SW 1271 (cell line): ENCODE results near the gene ATP1A3.
"Not testable (repeated sequence)": the region's sequence is repeated elsewhere in the genome, so short reads cannot be mapped to it uniquely, and the experiment has no call there.

Experiments
- DNase-seq, 2 experiments: peaks; one replicate each; lab custom pipeline; 2025; lab: John Stamatoyannopoulos, UW

The ATP1A3 gene

DNA sequence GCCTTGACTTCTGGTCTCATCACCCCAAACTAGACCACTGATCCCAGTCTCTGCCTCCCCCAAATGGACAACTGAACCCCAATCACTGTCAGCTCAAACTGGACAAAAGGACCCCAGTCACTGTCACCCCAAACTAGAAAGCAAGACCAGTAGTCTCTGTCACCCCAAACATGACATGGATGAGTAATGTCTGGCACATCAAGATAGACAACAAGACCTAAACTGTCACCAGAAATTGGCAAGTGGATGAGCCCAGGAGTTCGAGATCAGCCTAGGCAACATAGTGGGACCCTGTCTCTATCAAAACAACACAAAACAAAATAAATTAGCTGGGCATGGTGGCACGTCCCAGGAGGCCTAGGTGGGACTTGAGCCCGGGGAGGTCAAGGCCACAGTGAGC, 46.9 kb downstream of the ATP1A3 start:
- no peak for DNase-seq

DNA sequence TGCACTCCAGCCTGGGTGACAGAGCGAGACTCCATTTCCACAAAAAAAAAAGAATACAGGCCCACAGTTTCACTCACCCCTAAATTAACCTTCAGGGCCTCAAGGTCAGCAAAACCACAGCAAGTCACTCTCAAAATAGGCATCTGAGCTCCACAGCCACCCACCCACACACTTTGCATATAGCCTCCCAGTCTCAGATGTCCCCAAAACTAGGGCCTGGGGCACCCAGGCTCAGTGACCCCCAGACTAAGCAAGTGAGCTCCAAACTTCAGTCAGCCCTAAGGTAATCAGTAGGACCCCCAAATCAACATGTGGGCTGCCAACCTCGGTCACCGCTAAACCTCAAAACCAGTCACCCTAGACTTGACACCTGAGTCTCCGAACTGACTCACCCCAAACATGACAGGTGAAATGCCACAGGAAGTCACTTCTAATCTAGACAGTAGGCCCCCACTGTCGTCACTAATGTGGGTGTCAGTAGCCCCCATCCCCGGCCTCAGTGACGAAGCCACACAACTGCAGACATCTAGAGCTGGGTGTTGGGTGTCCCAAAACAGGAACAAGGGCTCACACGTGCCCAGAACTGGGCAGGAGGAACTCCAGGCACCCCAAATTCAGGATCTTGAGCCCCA, 48.8 kb downstream of the ATP1A3 start:
- no peak for DNase-seq

DNA sequence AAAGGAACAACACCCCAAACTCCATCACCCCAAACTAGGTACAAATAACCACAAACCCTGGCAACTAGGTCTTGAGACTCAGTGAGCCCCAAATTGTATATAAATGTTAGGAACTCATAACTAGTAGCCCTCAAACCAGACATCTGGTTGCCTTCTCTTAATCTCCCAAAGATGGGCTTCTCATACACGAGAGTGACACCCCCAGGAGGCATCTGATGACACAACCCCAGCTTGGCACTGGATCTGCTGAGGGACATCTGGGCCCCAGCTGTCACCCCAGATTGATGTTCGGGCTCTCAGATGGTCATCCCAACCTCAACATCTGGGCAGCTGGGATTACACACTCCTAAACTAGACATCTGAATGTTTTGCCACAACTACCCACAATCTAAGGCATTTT, 49.7 kb downstream of the ATP1A3 start:
- DNase-seq: no peak

DNA sequence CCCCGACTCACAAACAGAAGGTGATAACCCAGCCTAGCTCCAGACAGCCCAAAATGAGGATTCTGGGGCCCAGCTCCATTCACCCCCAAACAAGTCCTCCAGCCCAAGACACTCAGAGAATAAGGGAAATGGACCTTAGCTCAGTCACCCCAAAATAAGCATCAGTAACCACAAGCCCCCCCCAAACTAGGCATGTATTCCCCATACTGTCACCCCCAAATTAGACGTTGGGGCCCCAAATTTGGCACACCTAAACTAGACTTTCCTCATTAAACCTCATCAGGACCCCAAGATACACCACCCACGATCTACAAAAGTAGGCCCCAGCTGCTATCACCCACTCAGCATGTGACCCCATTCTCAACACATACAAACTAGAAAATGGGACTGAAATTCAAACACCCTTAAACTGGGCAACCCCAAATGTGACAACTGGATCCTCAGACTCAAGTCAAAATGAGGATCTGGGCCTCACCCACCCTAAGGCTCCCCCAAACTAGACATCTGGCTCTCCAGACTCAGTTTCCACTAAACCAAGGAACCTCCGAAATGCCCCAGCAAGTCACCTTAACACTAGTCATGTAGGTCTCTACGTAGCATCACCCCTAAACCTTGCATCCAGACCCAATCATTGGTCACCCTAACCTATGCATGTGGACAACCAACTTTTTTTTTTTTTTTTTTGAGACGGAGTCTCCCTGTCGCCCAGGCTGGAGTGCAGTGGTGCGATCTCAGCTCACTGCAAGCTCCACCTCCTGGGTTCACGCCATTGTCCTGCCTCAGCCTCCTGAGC, 52.4 kb downstream of the ATP1A3 start:
- no peak for DNase-seq

DNA sequence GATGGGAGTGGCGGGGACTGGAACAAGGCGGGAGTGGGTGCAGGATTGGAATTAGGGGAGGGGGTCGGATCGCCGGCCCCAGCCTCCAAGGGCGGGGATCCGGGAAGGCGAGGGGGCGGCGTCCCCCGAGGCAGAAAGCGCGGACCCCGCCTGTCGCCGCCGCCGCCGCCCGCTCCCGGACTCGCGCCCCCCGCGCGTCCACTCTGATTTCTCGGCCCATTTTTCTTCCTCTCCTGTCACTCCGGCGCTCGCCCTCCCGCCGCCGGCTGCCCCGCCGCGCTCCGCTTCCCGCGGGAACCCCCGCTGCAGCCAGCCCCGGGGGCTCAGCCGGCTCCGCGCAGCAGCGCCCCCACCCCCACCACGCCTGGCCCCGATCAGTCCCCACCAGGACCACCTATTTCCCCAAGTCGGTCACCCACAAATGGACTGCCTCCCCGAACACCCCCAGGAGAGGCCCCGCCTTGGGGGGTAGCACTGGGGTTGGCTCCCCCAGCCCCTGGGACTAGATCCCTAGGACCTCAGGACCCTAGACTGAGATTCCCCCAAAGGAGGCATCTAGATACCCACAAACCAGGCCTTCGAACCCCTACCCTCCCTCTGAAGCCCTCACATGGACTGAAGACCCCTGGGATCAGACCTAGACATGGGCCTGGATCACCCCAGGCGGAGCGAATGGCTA, 53.2 kb downstream of the ATP1A3 start:
- no peak for DNase-seq

DNA sequence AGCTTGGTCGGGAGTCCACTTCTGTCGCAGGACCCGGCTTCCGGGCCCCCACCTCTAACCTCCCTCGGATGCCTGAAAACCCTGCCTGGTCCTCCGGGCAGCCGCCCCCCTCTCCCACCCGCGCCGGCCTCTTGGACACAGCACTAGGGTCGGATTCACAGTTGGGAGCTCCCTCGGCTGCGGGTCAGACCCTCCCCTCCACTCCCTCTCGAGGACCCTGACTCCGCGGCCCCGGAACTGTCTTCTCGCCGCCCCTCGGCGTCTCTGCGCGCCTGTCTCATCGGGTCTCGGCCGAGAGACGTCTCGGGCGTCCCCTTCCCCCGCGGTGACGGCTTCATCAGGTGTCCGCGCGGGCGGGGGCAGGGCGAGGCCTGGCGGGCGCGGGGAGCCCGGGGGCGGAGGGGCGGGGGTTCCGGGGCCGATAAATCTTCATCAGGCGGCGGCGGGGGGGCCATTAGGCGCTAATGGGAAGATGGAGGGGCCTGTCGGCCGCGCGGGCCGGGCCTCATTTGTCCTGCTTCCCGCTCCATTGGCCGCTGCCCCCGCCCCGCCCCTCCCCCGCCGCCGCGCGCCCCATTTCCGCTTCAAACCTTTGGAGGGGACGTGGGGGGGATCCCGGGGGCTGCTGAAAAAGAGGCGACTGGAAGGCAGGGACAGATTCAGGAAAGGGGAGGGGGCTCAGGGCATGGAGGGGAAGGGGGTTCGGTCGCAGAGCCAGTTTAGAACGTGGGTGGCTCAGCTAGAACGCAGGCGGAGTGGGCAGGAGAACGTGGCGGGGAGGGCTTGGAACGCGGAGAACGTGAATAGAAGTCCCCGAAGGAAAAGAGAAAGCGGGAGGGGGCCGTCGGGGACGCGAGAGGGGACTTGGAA, 53.9 kb downstream of the ATP1A3 start:
- no peak for DNase-seq

DNA sequence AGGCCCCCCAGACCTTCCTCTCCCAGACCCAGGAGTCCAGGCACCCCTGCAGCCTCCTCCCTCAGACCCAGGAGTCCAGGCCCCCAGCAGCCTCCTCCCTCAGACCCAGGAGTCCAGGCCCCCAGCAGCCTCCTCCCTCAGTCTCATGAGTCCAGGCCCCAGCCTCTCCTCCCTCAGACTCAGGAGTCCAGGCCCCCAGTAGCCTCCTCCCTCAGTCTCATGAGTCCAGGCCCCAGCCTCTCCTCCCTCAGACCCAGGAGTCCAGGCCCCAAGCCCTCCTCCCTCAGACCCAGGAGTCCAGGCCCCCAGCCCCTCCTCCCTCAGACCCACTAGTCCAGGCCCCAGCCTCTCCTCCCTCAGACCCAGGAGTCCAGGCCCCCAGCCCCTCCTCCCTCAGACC, 54.8 kb downstream of the ATP1A3 start:
- not testable (repeated sequence) for DNase-seq

DNA sequence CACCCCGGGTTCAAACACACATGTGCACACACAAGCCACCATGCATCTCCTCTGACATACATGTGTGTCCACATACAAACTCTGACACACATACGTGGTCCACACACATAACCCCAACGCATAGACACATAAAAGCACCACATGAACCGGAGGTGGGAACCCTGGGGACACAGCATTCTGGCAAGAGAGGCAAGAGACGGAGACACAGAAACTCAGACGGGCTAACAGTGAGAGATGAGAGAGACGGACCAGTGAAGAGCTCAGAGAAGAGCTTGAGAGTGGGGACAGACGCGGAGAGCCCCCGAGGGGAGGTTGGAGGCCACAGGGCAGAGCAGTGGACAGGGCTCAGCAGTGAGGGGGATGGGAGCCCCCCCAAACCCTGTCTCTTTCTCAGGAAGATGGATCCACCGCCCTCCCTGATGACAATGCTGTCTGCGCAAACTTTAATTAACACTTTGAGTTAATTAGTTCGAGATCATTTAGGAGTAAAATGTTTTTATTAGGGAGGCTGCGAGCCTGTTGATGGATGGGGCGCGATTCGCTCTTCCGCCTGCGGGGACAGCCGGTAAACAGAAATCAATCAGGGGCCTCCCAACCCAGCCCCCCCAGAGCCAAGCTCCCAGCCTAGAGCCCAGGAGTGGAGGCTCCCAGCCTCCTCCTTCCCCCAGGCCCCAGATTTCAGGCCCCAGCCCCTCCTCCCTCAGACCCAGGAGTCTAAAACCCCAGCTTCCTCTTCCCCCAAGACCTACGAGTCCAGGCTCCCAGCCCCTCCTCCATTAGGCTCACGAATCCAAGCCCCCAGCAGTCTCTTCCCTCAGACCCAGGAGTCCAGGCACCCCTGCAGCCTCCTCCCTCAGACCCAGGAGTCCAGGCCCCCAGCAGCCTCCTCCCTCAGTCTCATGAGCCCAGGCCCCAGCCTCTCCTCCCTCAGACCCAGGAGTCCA, 56.2 kb downstream of the ATP1A3 start:
- DNase-seq: no peak

DNA sequence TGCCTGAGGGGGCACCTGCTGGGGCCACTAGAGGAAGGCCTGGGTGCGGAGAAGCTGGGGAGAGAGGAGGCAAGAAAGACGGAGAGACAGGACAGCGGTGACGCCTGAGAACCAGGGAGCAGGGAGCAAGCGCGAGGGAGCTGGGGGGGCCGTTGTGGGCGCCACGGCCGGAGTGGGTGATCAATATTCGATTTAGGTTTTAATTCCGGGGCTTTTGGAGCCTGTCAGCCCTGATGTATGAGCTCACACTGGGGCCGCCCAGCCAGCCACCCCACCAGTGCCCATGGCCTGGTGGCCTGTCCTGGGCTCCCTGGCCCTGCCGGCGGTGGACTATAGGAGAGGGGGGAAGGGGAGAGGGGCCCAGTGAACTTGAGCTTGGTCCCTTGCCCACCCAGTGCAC, 57.1 kb downstream of the ATP1A3 start:
- no peak for DNase-seq

DNA sequence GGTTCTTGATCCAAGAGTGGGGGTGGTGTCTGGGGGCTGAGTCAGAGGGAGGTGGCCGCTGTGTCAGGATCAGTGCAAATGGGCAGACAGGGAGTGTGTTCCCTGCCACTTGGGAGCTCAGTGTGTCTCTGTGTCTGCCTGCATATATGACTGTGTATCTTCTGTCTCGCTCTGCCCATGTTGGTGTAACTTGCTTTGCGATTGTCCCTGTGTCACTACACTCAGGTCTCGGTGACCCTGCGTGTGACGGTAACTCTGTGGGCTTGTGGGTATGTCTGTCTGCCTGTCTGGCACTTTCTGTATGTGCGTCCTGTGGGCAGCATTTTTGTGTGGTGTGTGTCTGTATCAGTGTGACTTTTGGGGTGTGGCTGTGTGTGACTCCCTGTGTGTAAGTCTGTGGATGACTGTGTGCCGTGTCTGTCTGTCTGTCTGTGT, 57.6 kb downstream of the ATP1A3 start:
- no peak for DNase-seq

DNA sequence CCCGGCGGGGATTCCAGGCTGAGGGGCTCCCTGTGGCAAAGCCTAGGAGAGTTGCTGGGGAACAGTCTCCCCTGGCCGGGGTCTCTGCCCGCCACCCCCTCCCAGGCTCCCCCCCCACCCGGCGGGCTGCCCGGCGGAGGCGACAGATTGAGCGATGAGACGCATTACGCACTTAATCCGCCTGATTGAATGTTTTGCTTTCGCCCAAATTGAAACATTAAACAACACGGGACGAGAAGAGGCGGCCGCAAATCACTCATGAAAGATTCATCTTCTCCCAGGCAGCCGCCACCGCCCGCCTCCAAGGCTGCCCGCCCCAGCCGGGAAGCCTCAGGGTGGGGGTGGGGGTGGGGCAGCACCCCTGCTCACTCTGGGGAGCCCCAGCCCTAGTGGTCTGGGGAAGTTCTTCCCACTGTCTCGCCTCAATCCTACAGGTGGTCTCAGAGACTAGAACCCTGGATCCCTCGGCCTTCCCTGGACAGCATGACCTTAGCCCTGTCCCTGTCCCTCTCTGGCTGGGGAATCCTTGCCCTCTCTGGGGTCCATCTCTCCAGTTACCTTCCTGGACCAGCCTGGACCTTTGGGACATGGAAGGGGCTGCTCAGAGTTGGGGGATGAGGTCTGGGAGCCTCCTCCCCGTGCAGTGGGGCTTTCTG, 58.1 kb downstream of the ATP1A3 start:
- no peak for DNase-seq

DNA sequence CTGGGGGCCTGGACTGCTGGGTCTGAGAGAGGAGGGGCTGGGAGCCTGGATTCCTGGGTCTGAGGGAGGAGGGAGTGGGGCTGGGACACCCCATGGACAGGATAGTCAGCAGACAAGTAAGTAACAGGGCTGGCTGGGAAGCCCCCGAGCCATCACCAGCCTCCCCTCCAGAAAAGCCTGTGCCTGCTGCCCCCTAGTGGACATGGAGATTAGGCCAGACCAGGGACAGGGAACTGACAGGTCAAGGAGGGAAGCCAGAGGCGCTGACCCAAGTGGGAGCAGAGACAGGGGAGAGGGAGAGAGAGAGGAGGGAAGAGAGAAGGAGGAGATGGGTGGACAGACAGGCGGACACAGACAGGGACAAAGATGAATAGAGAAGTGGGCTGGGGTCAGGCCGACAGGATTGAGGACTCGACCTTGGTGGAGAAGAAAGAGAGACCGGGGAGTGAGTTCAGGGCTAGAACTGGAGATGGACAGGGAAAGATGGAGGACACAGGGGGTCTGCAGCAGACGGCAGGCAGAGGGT, 59.1 kb downstream of the ATP1A3 start:
- peak; percentile 22 to 49 for DNase-seq

DNA sequence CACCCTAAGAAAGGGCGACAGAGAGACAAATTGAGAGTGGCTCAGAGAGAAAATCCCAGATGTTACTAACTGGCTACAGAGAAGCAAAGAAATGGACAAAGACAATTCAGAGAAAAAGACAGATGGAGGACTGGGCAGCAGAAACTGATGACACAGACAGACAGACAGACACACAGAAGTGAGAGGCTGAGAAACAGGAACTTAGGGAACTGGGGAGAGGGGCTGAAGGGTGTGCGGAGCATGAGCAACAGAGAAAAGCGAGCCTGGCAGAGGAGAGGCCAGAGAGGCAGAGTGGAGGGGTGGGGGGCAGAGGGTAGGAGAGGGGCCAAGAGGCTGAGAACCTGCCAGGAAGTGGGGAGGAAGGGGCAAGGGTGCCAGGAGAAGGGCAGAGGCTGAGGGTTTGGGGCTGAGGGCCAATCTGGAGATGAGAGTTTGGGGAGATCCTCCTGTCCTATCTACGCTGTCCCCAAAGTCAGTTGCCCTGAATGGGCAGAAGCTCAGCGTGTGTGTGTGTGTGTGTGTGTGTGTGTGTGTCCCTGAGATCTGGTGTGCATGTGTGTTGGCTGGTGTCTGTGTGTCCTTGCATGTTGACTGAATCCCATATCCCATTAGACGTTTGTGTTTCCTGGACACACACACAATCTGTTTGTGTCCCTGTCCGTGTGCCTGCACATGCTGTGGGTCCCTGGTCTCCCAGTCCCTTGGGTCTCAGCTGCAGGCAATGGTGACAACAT, 60.2 kb downstream of the ATP1A3 start:
- DNase-seq: no peak

DNA sequence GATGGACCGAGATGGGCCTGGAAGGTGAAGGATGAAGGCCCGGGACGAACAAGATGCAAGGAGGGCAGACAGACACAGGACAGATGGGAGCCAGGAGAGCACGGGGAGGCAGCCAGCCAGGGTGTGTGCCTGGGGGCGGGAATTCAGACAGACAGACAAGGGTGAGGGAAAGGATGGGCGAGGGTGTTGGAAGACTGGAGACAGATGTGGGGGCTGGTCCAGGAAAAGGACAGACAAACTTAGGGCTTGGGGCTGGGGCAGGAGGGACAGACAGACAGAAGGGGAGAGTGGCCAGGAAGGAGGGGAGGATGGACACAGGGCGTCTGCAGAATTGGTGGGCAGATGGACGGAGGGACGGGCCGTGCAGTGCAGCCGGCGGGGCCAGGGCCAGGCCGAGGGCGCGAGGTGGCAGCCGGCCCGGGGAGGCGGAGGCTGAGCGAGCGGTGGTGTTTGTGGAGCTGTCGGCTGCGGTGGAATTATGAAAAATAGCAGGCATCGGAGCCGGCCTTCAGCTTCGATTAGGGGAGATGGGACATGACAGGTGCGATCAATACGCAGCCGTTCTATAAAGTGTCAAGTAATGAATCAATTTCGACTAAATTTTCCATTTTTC, 61.2 kb downstream of the ATP1A3 start:
- DNase-seq: no peak

DNA sequence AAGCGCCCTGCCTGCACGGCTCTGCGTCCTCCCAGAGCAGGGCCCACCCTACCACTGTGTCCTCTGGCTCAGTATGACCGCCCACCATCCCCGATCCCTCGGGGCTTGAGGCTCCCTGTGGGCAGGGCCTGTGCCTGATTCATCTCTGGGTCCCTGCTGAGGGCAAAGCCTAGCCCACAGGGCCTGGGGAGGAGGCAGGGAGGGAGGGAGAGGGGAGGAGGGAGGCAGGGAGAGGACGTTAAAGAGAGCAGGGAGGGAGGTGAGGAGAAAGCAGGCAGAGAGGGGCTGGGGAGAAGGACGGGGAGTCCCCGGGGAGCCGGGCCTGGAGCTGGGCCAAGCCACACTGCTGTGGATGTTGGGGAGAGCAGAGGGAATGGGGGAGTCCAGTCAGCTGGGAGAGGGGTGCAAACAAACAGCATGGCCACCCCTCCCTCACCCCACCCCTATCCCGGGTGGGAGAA, 61.7 kb downstream of the ATP1A3 start:
- no peak for DNase-seq

DNA sequence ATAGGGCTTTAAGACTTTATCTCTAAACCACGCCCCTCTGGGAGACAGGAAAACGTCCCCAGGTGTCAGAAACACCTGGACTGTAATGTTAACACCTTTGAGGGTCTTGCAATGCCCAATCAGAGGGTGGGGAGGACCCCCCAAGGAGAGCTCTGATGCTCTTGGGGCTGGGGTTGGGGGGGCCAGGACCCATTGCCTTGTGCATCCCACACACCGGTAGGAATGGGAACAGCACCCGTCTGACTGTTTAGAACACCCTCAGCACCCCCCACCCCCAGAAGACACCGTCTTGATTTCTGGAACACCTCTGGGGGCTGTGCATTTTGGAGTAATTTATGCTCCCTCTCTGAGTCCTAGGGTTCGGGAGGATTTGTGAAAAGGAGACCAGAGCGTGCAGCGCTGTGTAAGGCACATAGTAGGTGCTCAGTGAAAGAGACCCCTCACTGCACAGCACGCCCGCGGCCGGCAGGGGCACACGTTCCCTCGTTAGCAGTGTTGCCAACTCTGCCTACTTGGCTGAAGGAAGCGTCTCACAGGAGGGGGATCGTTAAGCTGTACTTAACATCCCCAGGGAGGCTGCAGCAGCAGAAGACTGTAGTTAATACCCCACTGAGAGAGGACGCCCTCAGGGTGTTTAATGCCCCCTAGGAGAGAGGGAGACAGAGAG, 63.0 kb downstream of the ATP1A3 start:
- DNase-seq: no peak

DNA sequence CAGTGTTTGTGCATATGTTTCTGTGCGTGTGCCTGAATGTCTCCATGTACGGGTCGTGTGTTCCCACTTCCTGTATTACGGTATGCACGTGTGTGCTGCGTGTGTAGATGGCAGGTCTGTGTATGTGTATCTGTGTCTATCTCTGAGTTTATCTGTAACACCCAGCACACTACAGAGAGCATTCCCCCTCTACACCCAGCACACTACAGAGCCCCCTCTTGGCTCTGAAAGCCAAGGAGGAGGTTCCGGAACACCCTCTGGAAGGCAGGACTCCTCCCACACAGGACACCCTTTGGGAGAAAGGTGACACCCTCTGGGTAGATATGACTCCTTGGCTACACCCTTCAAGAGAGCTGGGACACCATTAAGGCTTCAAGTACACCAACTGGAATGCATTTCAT, 63.7 kb downstream of the ATP1A3 start:
- DNase-seq: no peak

DNA sequence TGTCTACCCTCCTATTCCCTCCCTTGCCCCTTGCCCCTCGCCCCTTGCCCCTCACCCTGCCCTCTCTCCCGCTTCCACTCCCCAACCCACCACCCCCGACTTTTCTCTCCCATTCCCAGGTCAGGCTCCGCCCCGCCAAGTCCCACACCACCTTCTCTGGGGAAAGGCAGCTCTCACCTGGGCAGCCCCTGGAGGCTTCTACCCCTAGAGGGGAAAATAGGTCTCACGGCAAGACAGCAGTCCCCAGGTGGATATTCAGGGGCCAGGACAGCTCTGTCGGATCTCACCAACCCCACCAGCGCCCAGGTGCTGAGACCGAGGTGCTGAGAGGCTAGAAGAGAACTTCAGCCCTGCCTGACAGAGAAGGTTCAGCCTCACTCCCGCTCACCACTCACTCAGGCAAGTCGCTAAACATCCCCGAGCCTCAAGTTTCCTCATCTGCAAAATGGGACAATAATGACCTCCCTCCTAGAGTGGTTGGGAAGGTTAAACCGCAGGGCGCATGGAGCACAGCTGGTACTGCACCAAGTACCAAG, 64.4 kb downstream of the ATP1A3 start:
- DNase-seq: no peak
